ENCODE results near the gene UNC5B.

Gene UNC5B

GRCh38 chr10:71244431-71245419, 32.4 kb downstream of the UNC5B start:
- no peak for TF ChIP-seq POLR2AphosphoS5 (IDR thresholded peaks at IDR 0.05; ENCODE audit: low read depth, low read length)
- no peak for TF ChIP-seq TAF1 (IDR thresholded peaks at IDR 0.05; ENCODE audit: borderline replicate concordance, low read depth, low read length)
- TF ChIP-seq POLR2A (IDR thresholded peaks at IDR 0.05; ENCODE audit: low read depth, low read length) = no peak
- DNase-seq (ENCODE audit: insufficient read length) (no peak), FAIRE-seq (no peak)

- TF ChIP-seq TAF1 (IDR thresholded peaks at IDR 0.05; ENCODE audit: borderline replicate concordance, low read depth, low read length) = no peak
- no peak for TF ChIP-seq POLR2A (IDR thresholded peaks at IDR 0.05; ENCODE audit: low read depth, low read length)
- TF ChIP-seq POLR2AphosphoS5 (IDR thresholded peaks at IDR 0.05; ENCODE audit: low read depth, low read length) = no peak
- no peak for FAIRE-seq
- no peak for DNase-seq (ENCODE audit: insufficient read length)
Observed at GRCh38 chr10:71245420-71246325, 33.3 kb downstream of the UNC5B start.

GRCh38 chr10:71246591-71247413, 34.4 kb downstream of the UNC5B start:
- TF ChIP-seq POLR2A (IDR thresholded peaks at IDR 0.05; ENCODE audit: low read depth, low read length) (no peak), TAF1 (IDR thresholded peaks at IDR 0.05; ENCODE audit: borderline replicate concordance, low read depth, low read length) (no peak), POLR2AphosphoS5 (IDR thresholded peaks at IDR 0.05; ENCODE audit: low read depth, low read length) (no peak)
- DNase-seq (ENCODE audit: insufficient read length) = no peak
- FAIRE-seq = no peak

DNA sequence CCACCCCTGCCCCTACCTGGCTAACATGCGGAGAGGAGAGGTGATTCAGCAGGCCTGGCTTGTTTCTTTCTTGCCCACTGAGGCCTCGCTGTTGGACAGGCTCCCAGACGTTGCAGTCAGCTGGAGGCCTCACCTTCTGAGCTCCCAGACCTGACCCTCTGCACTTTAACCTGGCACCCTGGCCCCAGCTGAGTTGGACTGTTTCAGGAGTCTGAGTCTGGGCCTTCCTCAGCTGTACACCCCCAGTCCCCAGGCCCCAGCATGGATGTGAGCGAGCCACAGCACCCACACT, 35.0 kb downstream of the UNC5B start:
- FAIRE-seq (no peak), DNase-seq (ENCODE audit: insufficient read length) (no peak)
- TF ChIP-seq TAF1 (IDR thresholded peaks at IDR 0.05; ENCODE audit: borderline replicate concordance, low read depth, low read length) (no peak), POLR2A (IDR thresholded peaks at IDR 0.05; ENCODE audit: low read depth, low read length) (no peak)

DNA sequence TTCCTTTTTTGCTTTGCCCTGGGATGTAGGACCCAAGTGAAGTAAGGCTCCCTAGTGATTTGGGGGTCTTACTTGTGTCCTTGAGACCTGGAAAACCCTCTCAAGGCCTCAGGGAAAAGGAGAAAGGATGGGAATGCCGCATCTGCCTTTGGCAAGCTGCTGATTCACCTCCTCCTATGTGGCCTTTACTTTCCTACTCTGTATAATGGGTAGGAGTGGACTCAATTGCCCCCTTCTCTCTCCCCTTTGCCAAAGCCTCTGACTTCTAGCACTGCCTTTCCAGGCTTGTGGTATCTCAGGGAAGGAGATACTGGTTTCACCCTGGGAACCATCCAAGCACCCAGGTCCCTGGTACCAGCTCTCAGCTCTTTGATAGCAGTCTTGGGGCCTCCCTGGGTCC, 35.4 kb downstream of the UNC5B start:
- no peak for DNase-seq (ENCODE audit: insufficient read length)

DNA sequence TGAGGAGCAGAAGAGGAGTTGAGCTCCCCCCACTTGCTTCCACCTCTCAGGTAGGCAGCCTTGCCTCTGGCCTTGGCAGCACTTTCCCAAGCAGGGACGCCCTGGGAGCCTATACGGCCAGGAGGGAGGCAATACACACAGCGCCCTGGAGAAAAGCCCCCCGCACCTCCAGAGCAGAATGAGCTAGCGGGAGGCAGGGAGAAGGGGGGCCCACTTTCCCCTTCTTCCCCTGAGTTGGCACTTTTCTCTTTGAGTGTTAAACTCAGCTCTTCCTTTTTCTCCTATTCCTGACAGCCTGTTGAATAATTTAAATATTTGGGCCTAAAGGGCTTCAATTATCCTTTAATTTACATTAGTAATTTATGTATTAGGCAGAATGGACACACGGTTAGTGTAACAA, 35.8 kb downstream of the UNC5B start:
- no peak for TF ChIP-seq POLR2AphosphoS5 (IDR thresholded peaks at IDR 0.05; ENCODE audit: low read depth, low read length)
- no peak for TF ChIP-seq TAF1 (IDR thresholded peaks at IDR 0.05; ENCODE audit: borderline replicate concordance, low read depth, low read length)
- no peak for TF ChIP-seq POLR2A (IDR thresholded peaks at IDR 0.05; ENCODE audit: low read depth, low read length)
- FAIRE-seq = no peak

More for the DNA sequence above, 35.4 kb downstream of the UNC5B start:
- FAIRE-seq = no peak
- no peak for TF ChIP-seq TAF1 (IDR thresholded peaks at IDR 0.05; ENCODE audit: borderline replicate concordance, low read depth, low read length)
- no peak for TF ChIP-seq POLR2A (IDR thresholded peaks at IDR 0.05; ENCODE audit: low read depth, low read length)
- TF ChIP-seq POLR2AphosphoS5 (IDR thresholded peaks at IDR 0.05; ENCODE audit: low read depth, low read length) = no peak

GRCh38 chr10:71249996-71250395, 37.6 kb downstream of the UNC5B start:
- FAIRE-seq (no peak), DNase-seq (ENCODE audit: insufficient read length) (no peak)
- TF ChIP-seq TAF1 (IDR thresholded peaks at IDR 0.05; ENCODE audit: borderline replicate concordance, low read depth, low read length) = no peak
- no peak for TF ChIP-seq POLR2A (IDR thresholded peaks at IDR 0.05; ENCODE audit: low read depth, low read length)
- TF ChIP-seq POLR2AphosphoS5 (IDR thresholded peaks at IDR 0.05; ENCODE audit: low read depth, low read length) = no peak

More for the DNA sequence above, 35.8 kb downstream of the UNC5B start:
- DNase-seq (ENCODE audit: insufficient read length) = no peak

DNA sequence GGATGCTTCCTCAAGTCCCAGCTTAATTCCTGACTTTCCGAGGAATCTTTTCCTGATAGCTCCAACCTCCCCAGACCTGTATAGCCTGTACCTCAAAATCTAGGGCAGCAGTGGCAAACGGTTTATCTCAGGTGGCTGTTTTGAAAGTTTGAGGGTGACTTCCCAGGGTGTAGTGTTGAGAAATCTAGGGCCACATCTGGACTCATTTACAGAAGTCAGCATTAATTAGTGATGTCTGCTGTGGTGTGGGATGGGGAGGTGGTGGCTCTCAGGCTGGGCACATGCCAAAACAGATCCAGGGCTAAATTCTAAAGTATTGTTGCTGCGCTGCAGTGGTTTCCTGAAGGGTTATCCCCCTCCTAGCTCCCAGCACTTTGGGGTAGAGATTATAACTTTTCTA, 38.0 kb downstream of the UNC5B start:
- FAIRE-seq = no peak
- no peak for DNase-seq (ENCODE audit: insufficient read length)
- TF ChIP-seq POLR2AphosphoS5 (IDR thresholded peaks at IDR 0.05; ENCODE audit: low read depth, low read length) = no peak
- no peak for TF ChIP-seq POLR2A (IDR thresholded peaks at IDR 0.05; ENCODE audit: low read depth, low read length)
- TF ChIP-seq TAF1 (IDR thresholded peaks at IDR 0.05; ENCODE audit: borderline replicate concordance, low read depth, low read length) = no peak

DNA sequence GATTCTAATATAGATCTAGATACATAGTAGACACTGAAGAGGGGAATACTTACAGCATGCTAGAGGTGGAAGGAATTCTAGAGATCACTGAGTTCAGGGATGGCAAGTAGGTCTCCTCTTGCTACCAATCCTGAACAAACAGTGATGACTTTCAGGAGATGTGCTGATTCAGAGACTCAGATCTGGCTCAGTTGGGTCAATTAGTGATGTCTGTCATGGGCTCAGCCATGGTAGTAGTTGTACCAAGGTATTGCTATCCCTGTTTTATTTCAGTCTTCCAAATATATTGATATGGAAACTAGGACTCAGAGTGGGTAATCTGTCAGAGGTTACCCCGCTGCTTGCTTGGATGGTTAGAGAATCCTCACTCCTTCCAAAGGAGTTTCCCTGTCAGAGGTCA, 38.5 kb downstream of the UNC5B start:
- FAIRE-seq (no peak), DNase-seq (ENCODE audit: insufficient read length) (no peak)
- TF ChIP-seq POLR2A (IDR thresholded peaks at IDR 0.05; ENCODE audit: low read depth, low read length) = no peak

- DNase-seq (ENCODE audit: insufficient read length) (no peak), FAIRE-seq (no peak)
- no peak for TF ChIP-seq TAF1 (IDR thresholded peaks at IDR 0.05; ENCODE audit: borderline replicate concordance, low read depth, low read length)
- TF ChIP-seq POLR2AphosphoS5 (IDR thresholded peaks at IDR 0.05; ENCODE audit: low read depth, low read length) = no peak
- no peak for TF ChIP-seq POLR2A (IDR thresholded peaks at IDR 0.05; ENCODE audit: low read depth, low read length)
Observed at GRCh38 chr10:71251319-71251718, 38.9 kb downstream of the UNC5B start.

- TF ChIP-seq POLR2AphosphoS5 (IDR thresholded peaks at IDR 0.05; ENCODE audit: low read depth, low read length) (no peak), TAF1 (IDR thresholded peaks at IDR 0.05; ENCODE audit: borderline replicate concordance, low read depth, low read length) (no peak), POLR2A (IDR thresholded peaks at IDR 0.05; ENCODE audit: low read depth, low read length) (no peak)
- FAIRE-seq = no peak
Observed at GRCh38 chr10:71252220-71252619, 39.9 kb downstream of the UNC5B start.

More at GRCh38 chr10:71252220-71252619, 39.9 kb downstream of the UNC5B start:
- DNase-seq (ENCODE audit: insufficient read length) = no peak
